Retinal pigment epithelial cell (primary cell): ENCODE data around the gene DNAAF1.

ENCODE experiments used
- DNase-seq: peaks from one replicate; pipeline ENCODE4 v3.0.0-alpha.2; 2010; ENCODE audit warnings: low read depth
- H3K4me3 ChIP-seq: 2 replicates; pipeline ENCODE4 v1.5.1; 2011; ENCODE audit warnings: mild to moderate bottlenecking, low read length, control low read depth, moderate library complexity
- TF ChIP-seq, protein P1 (sequence below): conservative IDR thresholded peaks from 2 replicates; pipeline ENCODE4 v1.5.1; 2011; ENCODE audit warnings: low read depth, low read length, control low read depth, inconsistent platforms

The DNAAF1 gene

DNA sequence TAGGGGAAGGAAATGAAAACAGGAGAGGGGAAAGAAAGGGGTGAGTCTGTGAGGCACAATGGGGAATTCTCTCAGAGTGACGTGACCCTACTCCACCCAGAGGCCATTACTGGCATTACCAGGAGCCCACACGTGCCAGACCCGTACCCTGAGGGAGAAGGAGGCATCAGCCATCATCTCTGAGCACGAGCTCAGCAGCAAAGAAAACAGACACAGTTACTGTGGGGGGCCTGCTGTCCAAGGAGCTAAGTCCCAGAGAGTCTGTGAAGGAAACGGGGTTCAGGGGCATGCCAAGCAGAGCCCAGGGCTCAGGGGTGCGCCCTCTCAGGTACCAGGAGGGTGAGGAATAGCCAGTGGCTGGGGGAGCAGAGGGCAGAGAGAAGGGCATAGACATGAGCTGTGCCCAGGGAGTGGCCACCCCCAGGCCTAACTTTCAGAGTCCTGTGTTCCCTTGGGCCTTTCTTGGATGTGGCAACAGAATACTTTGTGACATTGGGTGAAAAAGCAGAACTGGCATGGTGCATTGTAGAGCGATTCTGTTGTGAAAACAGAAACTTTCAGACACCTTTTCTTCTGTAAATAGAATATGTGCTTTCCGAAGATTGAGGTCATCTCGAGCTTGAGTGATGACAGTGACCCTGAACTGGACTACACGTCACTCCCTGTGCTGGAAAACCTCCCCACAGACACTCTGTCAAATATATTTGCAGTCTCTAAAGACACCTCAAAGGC, 30.4 kb downstream of the DNAAF1 start:
- H3K4me3 ChIP-seq, result no peak overlapping the region
- TF ChIP-seq, protein P1, sequence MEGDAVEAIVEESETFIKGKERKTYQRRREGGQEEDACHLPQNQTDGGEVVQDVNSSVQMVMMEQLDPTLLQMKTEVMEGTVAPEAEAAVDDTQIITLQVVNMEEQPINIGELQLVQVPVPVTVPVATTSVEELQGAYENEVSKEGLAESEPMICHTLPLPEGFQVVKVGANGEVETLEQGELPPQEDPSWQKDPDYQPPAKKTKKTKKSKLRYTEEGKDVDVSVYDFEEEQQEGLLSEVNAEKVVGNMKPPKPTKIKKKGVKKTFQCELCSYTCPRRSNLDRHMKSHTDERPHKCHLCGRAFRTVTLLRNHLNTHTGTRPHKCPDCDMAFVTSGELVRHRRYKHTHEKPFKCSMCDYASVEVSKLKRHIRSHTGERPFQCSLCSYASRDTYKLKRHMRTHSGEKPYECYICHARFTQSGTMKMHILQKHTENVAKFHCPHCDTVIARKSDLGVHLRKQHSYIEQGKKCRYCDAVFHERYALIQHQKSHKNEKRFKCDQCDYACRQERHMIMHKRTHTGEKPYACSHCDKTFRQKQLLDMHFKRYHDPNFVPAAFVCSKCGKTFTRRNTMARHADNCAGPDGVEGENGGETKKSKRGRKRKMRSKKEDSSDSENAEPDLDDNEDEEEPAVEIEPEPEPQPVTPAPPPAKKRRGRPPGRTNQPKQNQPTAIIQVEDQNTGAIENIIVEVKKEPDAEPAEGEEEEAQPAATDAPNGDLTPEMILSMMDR, result peak; percentile 89
- no peak for DNase-seq

- no peak overlapping the region for H3K4me3 ChIP-seq
- DNase-seq, result no peak
- TF ChIP-seq, protein P1, result no peak
These were observed 31.3 kb downstream of the DNAAF1 start for GRCh38 chr16:84176192-84177053.

- DNase-seq, result no peak
- H3K4me3 ChIP-seq, result no peak overlapping the region
- TF ChIP-seq, protein P1, result no peak
These were observed 32.6 kb downstream of the DNAAF1 start for GRCh38 chr16:84177741-84178073.

DNA sequence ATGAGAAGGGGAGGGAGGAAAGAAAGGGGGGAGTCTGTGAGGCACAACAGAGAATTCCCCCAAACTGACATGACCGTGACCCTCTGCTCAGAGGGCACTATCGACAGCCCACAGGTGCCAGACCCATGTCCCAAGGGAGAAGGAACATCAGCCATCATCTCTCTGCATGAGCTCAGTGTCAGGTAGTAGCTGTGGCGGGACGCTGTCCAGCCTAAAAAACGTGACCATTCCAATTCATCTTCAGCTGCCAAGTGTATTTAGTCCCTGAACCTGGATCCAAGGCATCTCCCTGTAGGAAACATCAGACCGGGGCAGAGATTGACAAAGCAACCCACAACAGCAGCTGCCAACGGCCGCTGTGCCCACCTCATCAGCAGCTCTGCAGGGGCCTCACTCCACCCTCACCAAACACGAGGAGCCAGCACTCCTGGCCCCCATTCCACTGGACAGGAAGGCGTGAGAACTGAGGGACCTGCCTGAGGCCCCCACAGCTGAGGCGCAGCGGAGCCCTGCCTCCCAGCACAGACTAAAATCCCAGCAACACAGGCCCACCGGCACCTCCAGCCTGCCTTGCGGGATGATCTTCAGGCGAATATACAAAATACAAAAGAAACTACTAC, 33.1 kb downstream of the DNAAF1 start:
- H3K4me3 ChIP-seq, result no peak overlapping the region
- TF ChIP-seq, protein P1, result no peak
- DNase-seq, result no peak

DNA sequence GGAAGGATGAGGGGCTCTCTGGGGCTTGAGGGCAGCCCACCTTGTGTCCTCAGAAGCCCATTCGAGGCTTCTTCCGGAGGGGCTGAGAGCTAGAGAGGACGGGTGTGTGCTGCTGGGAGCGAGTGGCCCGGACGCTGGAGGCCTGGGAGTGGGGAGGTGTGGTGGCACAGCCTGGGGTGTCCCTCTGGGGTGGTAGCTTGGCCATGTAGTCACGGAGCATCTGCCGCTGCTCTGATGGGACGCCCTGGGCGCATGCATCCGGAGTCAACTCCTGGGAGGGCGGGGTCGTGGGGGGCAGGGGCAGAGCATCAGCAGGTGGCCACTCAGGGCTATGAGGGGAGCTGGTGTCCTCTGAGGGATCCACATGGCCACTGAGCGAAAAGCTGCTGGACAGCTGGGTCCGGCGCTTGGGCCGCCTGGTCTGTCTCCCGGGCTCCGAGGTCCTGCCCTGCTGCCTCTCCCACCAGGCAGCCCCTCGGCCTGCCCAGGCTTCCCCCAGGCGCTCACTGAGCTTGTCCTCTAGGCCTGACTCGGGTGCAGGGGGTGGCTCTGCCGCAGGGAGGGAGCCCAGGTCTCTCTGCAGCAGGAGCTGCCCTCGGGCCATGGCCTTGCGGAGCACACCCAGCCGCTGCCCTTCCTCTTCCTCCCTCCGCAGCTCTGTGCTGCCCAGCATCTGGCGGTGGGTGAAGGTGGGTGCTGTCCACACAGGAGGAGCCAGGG, 33.9 kb downstream of the DNAAF1 start:
- DNase-seq, result no peak
- H3K4me3 ChIP-seq, result no peak overlapping the region
- TF ChIP-seq, protein P1, result no peak

DNA sequence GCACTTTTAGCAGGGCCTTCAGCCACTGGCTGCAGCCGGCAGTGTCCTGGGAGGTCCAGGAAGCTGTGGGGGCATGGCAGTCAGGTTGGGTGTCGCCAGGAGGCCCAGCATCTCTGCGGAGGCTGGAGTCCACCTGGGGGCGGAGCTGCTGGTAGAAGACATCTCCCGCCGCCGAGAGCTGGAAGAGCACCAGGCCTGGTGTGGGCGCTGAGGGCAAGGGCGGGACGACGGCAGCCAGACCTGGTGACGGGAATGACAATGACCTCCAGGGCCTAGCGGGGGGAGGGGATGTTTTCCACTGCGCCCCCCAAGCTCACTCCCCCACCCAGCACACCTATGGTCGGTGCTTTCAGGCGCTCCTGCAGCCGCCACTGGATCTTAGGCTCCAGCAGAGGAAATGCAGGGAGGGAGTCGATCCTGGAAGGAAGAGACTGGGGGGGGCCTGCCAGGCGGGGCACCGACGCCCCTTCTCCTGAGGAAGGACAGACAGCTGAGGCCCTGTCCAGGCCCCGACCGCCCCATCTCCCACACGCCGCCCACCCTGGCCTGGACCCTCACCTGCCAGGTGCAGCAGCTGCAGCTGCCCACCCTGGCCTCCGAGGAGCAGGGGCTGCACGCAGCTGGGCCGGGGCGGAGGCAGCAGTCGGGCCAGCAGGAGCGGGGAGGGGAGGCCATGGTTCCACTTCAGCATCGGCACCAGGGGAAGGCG, 34.7 kb downstream of the DNAAF1 start:
- TF ChIP-seq, protein P1, result no peak
- no peak overlapping the region for H3K4me3 ChIP-seq
- no peak for DNase-seq
